GM19455 (cell line): ENCODE measurements around the gene ZBTB45.
"Not testable (repeated sequence)": the region's sequence is repeated elsewhere in the genome, so short reads cannot be mapped to it uniquely, and the experiment has no call there.

Experiments used
- ATAC-seq: cut with Tn5 transposase; IDR thresholded peaks from one replicate; pipeline ENCODE4 v1.9.1; 2021; ENCODE audit not compliant: unreplicated experiment

Gene ZBTB45

DNA sequence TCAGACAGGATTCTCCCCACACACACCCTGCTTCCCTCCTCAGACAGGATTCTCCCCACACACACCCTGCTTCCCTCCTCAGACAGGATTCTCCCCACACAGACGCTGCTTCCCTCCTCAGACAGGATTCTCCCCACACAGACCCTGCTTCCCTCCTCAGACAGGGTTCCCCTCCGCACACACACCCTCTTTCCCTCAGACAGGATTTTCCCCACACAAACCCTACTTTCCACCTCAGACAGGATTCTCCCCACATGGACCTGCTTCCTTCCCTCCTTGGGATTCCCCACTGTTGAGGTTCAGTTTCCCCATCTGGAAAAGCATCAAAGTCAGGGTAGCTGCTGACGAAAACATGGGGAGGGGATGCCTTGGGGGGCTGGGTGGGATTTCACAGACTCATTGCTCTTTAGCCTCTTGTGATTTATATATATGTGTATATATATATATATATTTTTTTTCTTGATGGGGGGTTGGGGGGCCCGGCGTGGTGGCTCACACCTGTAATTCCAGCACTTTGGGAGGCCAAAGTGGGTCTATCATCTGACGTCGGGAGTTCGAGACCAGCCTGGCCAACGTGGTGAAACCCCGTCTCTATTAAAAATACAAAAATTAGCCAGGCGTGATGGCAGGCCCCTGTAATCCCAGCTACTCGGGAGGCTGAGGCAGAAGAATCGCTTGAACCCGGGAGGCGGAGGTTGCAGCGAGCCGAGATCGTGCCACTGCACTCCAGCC lies 23.2 kb upstream of the ZBTB45 start:
- ATAC-seq: not testable (repeated sequence)

DNA sequence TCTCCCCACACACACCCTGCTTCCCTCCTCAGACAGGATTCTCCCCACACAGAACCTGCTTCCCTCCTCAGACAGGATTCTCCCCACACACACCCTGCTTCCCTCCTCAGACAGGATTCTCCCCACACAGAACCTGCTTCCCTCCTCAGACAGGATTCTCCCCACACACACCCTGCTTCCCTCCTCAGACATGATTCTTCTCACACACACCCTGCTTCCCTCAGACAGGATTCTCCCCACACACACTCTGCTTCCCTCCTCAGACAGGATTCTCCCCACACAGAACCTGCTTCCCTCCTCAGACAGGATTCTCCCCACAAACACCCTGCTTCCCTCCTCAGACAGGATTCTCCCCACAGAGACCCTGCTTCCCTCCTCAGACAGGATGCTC lies 19.6 kb upstream of the ZBTB45 start:
- not testable (repeated sequence) for ATAC-seq

DNA sequence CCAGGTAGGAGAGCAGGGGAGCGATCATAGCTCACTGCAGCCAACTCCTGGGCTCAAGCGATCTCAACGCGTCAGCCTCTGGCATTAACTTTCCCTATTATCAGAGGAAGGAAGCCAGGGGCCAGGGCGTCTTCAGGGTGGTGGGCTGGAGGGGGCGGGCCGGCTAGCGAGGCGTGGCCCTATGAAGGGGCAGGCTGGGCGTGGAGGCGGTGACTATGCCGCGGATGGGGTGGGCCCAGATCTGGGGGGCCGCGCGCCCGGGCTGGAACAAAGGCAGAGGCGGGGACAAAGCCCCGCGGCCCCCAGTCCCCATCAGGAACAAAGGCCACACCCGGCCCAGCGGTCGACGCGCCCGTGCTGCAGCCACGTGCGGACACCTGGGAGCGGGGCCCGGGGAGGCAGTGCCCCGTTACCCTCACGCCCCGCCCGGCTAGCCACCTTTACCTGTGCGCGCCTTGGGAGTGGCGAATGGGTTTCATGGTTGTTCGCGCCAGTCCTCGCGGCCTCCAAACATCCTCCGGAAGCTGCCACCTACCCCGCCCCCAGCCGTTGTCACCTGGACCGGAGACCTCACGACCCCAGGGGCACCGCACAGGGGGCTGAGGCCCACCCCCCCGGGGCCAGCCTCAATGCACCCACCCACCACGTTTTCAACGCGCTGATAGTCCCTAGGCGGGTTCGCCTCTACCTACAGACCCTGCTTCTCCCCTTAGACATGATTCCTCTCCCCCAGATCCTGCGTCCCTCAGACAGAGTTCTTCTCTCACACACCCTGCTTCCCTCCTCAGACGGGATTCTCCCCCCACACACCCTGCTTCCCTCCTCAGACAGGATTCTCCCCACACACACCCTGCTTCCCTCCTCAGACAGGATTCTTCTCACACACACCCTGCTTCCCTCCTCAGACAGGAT lies 18.9 kb upstream of the ZBTB45 start:
- ATAC-seq: no peak

DNA sequence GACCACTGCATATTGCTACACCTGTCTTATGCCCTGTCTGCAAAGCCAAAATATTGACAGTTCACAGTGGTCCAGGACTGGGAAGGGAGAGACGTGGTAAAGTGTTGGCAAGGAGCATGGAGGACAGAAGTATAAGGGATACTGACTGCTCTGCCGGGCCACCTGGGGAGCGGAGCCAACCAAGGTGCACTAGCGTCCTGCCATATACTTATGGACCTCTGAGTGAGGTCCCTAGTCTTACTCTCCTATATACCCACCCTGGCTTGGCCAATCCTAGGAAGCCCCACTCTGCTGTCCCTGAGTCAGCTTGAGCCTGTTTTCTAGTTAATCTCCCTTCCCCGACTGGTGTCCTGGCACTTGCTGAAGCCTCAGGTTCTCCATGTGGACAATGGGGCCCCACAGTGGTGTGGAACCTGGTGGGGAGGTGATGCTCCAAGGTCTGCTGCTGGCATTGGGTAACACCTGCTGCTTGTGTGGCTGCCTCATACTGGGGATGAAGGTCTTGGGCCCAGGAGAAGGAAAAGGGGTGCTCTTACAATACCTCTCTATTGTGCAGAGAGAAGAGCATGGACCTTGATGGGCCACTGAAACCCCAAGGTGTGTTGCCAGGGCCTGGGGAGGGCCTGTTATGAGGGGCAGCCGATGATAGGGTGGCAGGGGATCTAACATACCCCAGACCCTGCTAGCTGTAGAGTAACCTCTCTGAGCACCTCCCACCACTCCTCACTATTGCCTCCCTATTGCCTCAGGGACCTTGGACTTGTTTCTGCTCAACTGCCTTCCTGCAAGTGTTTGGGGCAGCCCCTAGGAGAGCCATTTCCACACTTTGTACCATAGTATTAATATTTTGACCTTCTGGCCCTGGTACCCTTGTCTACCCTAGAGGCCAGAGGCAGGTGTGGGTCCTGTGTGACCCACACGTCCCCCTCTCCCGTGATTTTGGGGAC lies 17.5 kb upstream of the ZBTB45 start:
- ATAC-seq: no peak

DNA sequence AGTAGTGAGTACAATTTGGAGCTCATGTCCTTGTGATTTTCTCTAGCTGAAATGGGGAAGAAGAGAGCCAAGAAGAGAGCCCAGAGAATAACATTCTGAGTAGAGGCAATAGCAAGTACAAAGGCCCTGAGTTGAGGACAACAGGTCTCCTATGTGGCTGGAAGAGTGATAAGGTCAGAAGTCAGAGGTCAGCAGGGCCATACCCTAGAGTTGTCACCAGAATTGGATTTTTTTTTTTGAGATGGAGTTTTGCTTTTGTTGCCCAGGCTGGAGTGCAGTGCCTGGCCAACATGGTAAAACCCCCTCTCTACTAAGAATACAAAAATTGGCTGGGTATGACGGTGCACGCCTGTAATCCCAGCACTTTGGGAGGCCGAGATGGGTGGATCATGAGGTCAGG lies 16.2 kb upstream of the ZBTB45 start:
- ATAC-seq: no peak

DNA sequence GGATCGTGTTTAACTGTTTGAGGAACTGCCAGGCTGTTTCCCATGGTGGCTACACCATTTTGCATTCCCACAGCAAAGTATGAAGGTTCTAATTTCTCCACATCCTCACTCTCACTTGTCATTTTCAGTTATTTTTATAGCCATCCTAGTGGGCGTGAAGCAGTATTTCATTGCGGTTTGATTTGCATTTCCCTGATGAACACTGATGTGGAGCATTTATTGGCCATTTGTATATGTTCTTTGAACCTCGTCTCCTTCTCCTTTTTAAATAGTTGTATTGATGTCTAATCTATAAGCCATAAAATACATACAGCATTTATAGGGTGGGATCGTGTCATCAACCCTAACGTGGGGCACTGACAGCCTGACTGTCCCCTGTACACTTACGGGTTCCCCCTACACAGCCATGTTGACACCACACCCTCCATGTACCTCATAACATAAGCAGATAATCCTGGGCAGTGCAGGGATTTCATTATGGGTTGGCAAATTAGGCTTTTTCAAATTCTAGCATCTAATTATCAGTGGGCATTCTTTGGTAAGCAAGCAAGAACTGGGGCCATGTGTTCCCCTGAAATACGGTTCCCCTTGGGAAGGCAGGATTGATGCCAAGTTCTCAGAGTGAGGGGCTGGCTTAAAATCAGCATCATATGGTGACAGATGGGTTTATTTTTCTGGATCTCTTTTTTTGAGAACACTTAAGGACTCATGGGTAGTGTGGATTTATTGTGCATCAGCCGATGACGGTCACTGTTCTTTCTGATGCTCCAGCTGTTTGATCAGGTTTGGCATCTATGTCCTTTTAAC lies 11.6 kb upstream of the ZBTB45 start:
- ATAC-seq: no peak

DNA sequence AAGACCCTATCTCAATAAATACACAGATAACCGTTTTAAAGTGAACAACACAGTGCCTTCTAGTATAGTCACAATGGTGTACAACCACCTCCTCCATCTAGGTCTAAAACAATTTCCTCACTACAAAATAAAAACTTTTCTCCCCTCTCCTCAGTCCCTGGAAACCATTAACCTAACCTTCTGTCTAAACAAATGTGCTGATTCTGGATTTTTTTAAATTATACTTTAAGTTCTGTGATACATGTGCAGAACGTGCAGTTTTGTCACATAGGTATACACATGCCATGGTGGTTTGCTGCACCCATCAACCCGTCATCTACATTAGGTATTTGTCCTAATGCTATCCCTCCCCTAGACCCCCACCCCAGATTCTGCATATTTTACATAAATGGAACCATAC lies 9.8 kb upstream of the ZBTB45 start:
- no peak for ATAC-seq

DNA sequence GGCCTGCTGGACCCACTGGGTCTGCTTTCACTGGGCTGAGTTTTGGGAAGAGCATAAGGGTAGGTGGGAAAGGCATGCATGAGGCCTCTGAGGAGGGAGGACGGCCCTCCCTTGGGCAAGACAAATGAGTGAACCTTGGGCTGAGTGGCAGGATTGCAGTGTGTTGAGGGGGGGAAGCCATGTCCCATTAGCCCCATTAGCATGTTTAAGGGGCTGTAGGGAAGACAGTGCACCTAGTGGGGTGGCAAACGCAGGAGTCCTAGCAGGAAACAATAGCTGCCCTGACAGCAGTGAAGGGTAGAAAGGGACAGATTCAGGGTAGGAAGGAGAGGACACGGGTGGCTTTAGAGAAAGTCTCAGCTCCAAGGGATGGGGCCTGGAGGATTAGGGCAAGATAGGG lies 3.1 kb upstream of the ZBTB45 start:
- no peak for ATAC-seq

DNA sequence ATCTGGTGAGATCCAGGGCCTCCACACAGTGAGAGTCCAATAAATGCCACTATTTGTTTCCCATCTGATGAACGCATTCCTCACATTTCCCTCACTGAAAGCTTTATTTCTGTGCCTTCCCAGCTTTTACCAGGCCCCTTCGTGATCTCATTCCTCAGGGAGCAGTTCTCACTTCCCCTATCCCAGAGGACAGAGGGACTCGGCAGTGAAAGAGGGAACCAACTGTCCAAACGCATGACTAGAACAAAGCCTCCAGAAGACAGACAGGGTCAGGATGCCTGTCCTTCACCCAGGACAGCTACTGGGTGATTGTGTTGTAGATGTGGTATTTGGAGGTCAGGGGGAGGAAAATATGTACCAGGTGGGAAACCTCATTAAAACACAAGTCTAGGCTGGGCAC lies 2.0 kb upstream of the ZBTB45 start:
- no peak for ATAC-seq

DNA sequence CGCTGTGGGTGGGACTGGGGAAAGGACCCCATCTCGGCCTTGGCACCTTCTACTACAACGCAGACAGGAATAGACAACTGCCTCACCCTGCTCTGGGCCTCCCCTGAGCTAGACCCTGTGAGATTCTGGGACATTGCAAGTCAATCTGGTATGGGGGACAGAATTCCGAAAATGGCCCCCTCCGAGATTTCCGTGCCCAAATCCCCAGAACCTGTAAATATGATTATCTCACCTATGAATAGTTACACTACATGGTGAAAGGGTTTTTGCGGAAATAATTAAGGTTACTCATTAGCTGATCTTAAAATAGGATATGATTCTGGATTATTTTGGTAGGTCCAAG lies 618 bp upstream of the ZBTB45 start:
- ATAC-seq: no peak

DNA sequence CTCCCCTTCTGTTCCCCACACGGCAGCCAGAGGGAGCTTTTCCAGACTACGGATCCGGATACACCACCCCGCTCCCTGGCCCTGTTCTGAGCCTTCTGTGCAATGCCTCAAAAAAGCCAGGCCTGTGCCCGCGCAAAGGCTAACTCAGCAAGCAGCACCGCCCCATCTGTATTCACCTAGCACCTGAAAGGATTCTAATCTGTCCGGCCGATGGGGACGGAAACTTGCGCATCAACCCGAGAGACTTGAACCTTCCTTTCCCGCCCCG lies 589 bp downstream of the ZBTB45 start:
- ATAC-seq: no peak

DNA sequence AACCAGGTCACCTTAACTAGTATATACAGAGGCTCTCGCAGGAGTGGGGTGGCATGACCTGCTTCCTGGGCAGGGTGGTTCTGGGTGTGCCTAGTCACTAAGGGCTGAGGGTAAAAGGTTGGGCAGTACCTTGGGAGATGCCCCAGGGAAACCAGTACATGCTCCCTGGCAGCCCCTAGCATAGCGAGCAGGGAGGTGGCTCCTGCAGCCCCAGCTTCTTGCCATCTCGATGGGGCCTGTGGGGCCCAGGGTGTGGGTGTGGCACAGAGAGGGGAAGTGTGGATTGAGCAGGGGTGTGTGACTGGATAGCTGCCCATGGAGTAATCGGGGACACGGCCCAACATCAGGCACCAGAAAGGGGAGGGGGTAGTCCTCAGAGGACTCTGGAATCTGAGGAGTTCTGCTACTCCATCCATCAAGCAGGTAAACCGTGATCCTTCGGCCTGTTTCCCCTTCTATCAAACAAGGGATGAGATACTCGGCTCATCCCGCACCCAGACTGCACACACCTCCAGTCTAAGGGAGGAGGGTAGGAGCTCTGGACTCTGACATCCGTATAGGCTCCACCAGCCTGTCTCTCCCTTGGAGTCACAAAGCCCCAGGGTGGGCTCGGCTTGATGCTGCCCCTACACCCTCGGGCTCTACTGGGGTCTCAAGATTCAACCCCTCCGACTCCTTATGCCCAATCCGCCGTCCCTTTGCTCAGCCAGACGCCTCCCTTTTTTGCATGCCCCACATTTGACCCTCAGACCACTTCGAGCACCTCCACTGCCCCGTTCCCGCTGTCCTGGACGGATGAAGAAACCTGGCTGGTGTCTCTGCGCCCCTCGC lies 1.1 kb downstream of the ZBTB45 start:
- no peak for ATAC-seq

DNA sequence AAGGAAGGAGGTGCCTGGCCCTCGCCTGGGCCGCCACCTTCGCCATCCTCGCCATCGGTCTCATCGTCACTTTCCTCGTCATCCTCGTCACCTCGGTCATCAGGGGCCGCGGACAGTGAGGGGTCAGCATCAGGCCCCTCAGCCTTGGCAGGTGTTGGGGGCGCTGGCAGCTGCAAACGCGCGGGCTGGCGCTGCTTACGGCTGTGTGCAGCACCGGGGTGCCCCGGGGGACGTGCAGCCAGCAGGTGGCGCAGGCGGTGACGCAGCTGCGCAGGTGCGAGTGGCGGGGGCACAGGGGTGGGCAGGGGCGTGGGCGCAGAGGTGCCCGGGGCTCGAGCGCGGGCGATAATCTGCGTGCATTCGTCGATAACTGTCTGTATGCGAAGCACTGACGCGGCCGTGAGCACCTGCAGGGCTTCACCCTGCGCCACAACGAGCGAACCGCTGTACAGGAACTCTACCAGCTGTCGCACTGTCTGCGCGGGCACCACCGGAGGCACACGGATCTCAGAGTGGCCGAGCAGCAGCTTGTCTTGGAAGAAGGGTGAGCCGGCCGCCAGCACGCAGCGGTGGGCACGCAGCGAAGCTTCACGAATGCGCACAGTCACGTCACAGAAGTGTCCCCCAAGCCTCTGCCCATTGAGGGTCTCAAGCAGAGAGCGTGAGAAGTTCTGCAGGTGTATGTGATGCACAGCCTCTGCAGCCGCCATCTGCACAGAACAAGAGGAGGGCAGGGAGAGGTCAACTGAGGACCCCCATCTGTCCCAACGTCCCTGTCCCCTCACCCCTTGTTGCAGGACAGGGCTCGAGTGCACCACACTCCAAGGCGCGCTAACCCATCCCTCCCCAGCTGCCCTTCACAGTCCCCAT lies 2.4 kb downstream of the ZBTB45 start:
- no peak for ATAC-seq

DNA sequence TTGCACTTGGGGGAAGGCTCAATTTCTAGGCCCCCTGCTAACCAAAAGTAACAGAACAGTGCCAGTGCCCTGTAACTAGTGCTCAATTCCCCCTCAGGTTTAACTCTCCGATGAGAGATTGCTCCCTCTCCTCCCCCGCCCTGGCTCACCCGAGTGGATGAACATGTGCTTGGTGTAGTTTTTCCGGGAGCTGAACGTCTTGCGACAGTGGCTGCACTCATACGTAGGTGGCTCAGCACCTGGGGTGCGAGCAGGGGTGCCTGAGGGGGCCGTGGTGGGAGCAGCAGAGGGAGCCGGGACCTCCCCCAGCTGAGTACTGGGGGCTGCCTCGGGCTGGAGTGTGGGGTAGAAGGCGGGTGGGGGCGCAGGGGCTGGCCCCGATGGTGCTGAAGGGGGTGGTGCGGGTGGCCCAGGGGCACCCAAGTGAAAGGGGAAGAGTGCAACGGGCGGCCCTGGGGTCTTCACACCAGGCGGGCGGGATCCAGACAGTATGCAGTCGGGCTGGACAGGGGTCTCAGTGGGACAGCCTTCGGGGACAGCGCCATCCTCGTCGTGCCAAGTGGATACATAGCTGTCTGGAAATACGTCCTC lies 3.3 kb downstream of the ZBTB45 start:
- ATAC-seq: no peak

DNA sequence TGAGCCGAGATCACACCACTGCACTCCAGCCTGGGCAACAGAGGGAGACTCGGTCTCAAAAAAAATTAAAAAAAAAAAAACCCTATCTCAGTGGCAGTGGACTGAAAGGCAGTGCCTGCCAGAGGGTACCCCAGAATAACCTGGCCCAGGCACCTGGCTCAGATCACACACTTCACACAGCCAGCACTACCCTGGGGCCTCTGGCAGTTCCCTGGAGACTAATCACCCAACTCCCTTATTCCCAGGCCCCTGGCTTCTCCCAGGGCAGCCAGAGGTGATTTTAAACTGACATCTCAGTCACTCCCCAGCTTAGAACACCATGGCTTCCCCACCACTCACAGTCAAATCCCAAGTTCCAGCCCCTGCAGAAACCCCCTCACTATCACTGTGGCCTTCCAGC lies 4.4 kb downstream of the ZBTB45 start:
- ATAC-seq: no peak

DNA sequence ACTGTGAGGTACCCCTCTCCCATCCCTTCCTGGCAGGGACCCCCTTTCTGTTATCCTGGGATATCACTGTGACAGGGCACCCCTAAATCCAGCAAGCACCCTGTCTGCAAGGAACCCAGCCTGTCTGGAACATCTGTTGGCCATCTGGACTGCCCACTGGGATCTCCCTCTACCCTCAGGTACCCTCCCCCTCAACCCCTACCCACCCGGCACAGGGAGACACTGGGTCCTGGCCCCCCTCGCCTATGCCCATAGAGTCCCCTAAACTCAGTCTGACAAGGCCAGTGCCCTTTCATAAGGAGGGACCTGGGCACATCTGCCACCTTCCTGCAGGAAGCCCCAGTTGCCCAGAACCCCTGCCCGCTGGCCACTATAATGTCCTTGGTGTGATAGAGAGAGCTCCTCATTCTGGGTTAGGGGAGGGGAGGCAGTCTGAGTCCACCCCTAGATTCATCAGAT lies 5.0 kb downstream of the ZBTB45 start:
- ATAC-seq: no peak

DNA sequence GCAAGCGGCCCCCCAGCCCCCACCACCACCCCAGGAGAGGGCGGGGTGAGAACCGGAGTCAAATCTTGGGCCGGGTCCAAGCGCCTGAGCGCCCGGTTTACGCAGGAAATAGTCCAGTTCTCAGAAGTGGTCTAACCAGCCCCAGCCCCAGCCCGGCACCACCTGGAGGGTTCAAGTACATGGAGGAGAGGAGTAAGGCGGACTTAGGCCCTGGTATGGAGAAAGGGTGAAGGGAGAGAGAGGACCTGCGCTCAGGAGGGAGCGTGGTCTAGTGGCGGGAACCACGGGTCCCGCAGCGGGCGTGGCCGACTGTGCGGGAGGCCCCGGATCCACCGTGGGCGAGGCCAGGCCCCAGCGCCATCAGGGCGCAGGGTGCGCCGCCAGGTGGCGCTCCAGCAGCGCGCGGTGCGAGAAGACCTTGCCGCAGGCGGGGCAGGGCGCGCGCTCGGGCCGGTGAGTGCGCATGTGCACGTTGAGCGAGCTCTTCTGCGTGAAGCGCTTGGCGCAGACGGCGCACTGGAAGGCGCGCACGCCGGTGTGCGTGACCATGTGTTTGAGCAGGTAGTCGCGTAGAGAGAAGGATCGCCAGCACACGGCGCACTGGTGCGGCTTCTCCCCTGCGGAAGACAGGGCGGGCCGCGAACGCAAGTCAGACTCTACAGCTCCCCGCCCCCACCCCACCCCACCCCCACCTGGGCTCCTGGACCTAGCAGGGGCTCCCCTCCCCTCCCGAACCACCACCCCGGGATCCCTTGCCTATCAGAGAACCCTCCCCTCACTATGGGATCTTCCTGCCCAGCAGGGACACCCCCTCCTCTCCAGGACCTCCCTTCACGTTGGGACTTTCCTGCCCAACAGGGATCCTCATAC lies 5.7 kb downstream of the ZBTB45 start:
- peak; percentile 59 for ATAC-seq
